ENCODE data around the gene ONECUT3. TPM values are rescaled to one million over a fixed set of nuclear protein-coding genes. Genes with fewer than 3 reads are reported as not detected.
A peak's percentile ranks its signal among the peaks of the same experiment; 100 is the strongest.

Gene ONECUT3
- total and polyA plus RNA-seq, 5 donors from 2014 or later: not detected

DNA sequence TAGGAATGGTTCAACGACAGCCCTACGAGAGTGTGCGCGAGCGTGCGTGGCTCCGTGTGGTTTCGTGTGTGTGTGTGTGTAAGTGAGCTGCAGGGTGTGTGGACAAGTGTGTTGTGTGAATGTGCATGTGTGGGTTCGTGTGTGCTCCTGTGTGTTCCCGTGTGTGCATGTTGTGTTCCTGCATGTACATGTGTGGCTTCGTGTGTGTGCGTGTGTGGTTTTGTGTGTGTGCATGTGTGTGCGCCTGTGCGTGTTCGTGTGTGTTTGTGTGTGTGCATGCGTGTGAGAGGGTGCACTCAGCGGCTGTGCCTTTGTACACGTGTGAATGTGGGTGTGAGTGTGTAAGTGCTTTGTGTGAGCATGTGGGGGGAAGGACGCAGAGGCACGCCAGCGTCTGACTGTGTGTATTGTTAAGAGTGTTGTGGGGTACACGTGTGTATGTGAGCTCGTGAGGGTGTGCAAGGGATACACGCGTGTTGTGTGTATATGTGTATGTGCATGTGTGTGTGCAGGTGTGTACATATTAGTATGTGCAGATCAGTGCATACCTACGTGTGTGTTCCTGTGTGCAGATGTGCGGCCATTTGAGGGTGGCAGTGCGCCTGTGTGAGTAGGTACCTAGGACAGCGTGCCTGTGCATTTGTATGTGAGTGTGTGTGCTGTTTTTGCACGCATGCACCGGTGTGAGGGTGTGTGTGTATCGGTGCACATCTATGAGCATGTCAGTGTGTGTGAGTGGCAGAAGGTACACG is 24.3 kb upstream of the ONECUT3 start:
- H3K36me3 Mint-ChIP-seq: no peaks in the 10 kb centered on the region
- H3K27ac Mint-ChIP-seq: no peak overlapping the region
- ATAC-seq (ENCODE audit: low read depth in 2 of 2): no peak
- Histone ChIP-seq H3K9me3 (ENCODE audit: control insufficient read depth in 2 of 2, low read length in 2 of 2) (no peaks in the 10 kb centered on the region), H3K27me3 (ENCODE audit: control insufficient read depth, insufficient read depth, low read length) (peaks cover 9% of the 10 kb centered on the region), H3K36me3 (ENCODE audit: control insufficient read depth, insufficient read depth, low read length) (no peaks in the 10 kb centered on the region), H3K4me1 (ENCODE audit: control insufficient read depth, insufficient read depth, low read length, poor library complexity, severe bottlenecking) (peaks cover 6% of the 10 kb centered on the region), H3K4me3 (ENCODE audit: low read depth, low read length) (no peak overlapping the region), H3K27ac (ENCODE audit: insufficient read depth, low read length, poor library complexity, severe bottlenecking) (no peak overlapping the region)
- no peak for DNase-seq
- peaks cover 0 to 8% (median 5%) of the 10 kb centered on the region in 4 donors for H3K4me1 Mint-ChIP-seq
- peaks cover 0 to 3% (median 0%) of the 10 kb centered on the region in 7 donors for H3K9me3 Mint-ChIP-seq
- H3K27me3 Mint-ChIP-seq: peaks cover 46% of the 10 kb centered on the region
- H3K4me3 Mint-ChIP-seq: peak overlapping the region in 1 of 4 donors; percentile 38

DNA sequence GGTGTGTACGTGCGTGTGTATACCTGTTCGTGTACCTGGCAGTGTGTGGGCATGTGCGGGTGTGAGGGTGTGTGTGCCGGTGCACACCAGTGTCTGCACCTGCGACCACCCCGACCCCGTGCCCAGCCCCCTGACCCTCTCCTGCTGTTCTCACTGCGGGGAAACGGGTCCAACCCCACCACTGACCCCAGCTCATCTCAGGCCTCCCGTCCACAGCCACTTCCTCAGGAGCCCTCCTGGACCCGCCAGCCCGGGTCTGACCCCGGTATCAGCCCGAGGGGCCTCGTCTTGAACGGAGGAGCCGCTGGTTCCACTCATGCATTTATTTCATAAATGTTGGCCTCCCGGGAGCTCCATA is 23.8 kb upstream of the ONECUT3 start:
- no peak overlapping the region for H3K27ac ChIP-seq (ENCODE audit: insufficient read depth, low read length, poor library complexity, severe bottlenecking)
- no peaks in the 10 kb centered on the region for H3K9me3 ChIP-seq (ENCODE audit: control insufficient read depth in 2 of 2, low read length in 2 of 2)
- no peaks in the 10 kb centered on the region for H3K36me3 ChIP-seq (ENCODE audit: control insufficient read depth, insufficient read depth, low read length)
- Mint-ChIP-seq H3K27me3 (peaks cover 43% of the 10 kb centered on the region), H3K36me3 (no peaks in the 10 kb centered on the region), H3K9me3 (peaks cover 0 to 3% (median 0%) of the 10 kb centered on the region in 7 donors), H3K27ac (no peak overlapping the region), H3K4me3 (no peak overlapping the region), H3K4me1 (peaks cover 0 to 8% (median 5%) of the 10 kb centered on the region in 4 donors)
- ATAC-seq (ENCODE audit: low read depth in 2 of 2) (no peak), DNase-seq (no peak)
- peaks cover 6% of the 10 kb centered on the region for H3K4me1 ChIP-seq (ENCODE audit: control insufficient read depth, insufficient read depth, low read length, poor library complexity, severe bottlenecking)
- H3K27me3 ChIP-seq (ENCODE audit: control insufficient read depth, insufficient read depth, low read length): peaks cover 9% of the 10 kb centered on the region
- no peak overlapping the region for H3K4me3 ChIP-seq (ENCODE audit: low read depth, low read length)

DNA sequence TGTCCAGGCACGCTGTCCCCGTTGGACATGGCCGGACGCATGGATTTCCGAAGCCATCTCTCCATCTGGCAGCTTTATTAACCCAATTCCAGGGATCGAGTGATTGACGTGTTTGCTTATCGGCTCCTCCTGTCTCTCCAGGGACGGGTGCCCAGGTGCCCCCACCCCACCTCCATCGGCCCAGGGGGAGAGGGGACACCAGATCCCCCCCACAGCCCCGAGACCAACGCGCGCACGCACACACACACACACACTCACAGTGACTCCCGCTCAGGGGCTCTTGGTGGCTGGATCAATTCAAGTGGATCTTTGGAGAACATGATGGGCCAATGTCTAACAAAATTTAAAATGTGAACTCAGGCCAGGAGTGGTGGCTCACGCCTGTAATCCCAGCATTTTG is 23.1 kb upstream of the ONECUT3 start:
- Mint-ChIP-seq H3K27me3 (peaks cover 37% of the 10 kb centered on the region), H3K4me1 (peaks cover 0 to 4% (median 2%) of the 10 kb centered on the region in 4 donors), H3K9me3 (peaks cover 0 to 3% (median 0%) of the 10 kb centered on the region in 7 donors), H3K36me3 (no peaks in the 10 kb centered on the region), H3K4me3 (peak overlapping the region in 1 of 4 donors; percentile 13), H3K27ac (no peak overlapping the region)
- Histone ChIP-seq H3K9me3 (ENCODE audit: control insufficient read depth in 2 of 2, low read length in 2 of 2) (no peaks in the 10 kb centered on the region), H3K27ac (ENCODE audit: insufficient read depth, low read length, poor library complexity, severe bottlenecking) (no peak overlapping the region), H3K27me3 (ENCODE audit: control insufficient read depth, insufficient read depth, low read length) (peaks cover 9% of the 10 kb centered on the region), H3K36me3 (ENCODE audit: control insufficient read depth, insufficient read depth, low read length) (no peaks in the 10 kb centered on the region), H3K4me3 (ENCODE audit: low read depth, low read length) (no peak overlapping the region), H3K4me1 (ENCODE audit: control insufficient read depth, insufficient read depth, low read length, poor library complexity, severe bottlenecking) (peaks cover 6% of the 10 kb centered on the region)
- ATAC-seq (ENCODE audit: low read depth in 2 of 2): no peak
- DNase-seq: no peak

DNA sequence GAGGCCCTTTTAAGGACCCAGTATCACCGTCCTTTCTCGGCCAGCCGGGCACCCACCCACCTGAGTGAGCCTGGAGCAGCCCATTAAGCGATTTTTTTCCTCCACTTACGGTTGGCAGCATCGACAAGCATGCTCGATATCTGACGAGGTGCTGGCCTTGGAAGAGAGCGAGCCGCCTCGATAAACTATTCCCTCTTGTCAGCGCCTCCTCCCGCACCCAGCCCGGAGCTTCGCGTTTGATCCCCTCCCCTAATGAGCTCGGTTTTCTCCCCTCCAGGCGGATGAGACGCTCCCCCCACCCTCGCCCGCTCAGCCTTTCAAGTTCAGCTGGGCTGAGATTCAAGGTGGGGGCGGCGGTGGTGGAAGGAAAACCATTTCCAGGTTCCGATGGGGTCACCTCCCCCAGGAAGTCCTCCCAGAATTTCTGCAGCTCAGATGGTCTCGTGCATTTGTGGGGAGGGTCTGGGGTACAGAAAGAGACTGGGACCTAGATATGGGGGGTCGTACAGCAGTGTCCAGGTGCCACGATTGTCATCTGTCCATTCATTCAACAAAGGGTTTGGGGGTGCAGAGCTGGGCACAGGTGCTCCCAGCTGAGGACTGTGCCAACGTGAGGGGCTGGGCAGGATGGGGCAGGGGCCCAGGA is 18.9 kb upstream of the ONECUT3 start:
- H3K4me3 ChIP-seq (ENCODE audit: low read depth, low read length): no peak overlapping the region
- no peak overlapping the region for H3K4me3 Mint-ChIP-seq
- H3K27ac ChIP-seq (ENCODE audit: insufficient read depth, low read length, poor library complexity, severe bottlenecking): no peak overlapping the region
- H3K27me3 Mint-ChIP-seq: peaks cover 38% of the 10 kb centered on the region
- peaks cover 0 to 1% (median 0%) of the 10 kb centered on the region in 7 donors for H3K9me3 Mint-ChIP-seq
- no peaks in the 10 kb centered on the region for H3K36me3 ChIP-seq (ENCODE audit: control insufficient read depth, insufficient read depth, low read length)
- no peak for DNase-seq
- no peaks in the 10 kb centered on the region for H3K36me3 Mint-ChIP-seq
- no peaks in the 10 kb centered on the region for H3K27me3 ChIP-seq (ENCODE audit: control insufficient read depth, insufficient read depth, low read length)
- no peak overlapping the region for H3K27ac Mint-ChIP-seq
- ATAC-seq (ENCODE audit: low read depth in 2 of 2): no peak
- no peaks in the 10 kb centered on the region for H3K4me1 ChIP-seq (ENCODE audit: control insufficient read depth, insufficient read depth, low read length, poor library complexity, severe bottlenecking)
- no peaks in the 10 kb centered on the region for H3K9me3 ChIP-seq (ENCODE audit: control insufficient read depth in 2 of 2, low read length in 2 of 2)
- H3K4me1 Mint-ChIP-seq: no peaks in the 10 kb centered on the region

DNA sequence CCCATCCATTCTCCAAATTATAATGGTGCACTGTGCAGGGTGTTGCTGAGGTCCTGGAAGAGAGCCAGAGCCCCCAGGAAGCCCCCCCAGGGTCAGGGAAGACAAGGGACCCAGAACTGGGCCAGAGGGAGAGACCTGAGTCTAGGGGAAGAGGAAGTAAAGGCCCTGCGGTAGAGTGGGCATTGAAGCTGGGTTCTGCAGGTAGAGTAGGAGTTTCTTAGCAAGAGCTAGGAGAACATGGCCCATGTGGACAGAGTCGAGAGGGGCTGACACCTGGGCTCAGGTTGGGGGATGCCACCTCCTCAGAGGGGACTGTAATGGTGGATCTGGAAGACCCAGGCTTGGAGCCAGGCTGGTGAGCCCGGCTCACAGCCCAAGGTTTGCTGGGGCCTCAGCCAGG is 17.0 kb upstream of the ONECUT3 start:
- no peak overlapping the region for H3K27ac Mint-ChIP-seq
- Histone ChIP-seq H3K4me3 (ENCODE audit: low read depth, low read length) (no peak overlapping the region), H3K27ac (ENCODE audit: insufficient read depth, low read length, poor library complexity, severe bottlenecking) (no peak overlapping the region), H3K9me3 (ENCODE audit: control insufficient read depth in 2 of 2, low read length in 2 of 2) (no peaks in the 10 kb centered on the region), H3K4me1 (ENCODE audit: control insufficient read depth, insufficient read depth, low read length, poor library complexity, severe bottlenecking) (no peaks in the 10 kb centered on the region), H3K36me3 (ENCODE audit: control insufficient read depth, insufficient read depth, low read length) (no peaks in the 10 kb centered on the region), H3K27me3 (ENCODE audit: control insufficient read depth, insufficient read depth, low read length) (no peaks in the 10 kb centered on the region)
- H3K4me3 Mint-ChIP-seq: no peak overlapping the region
- H3K27me3 Mint-ChIP-seq: peaks cover 47% of the 10 kb centered on the region
- peaks cover 0 to 5% (median 0%) of the 10 kb centered on the region in 7 donors for H3K9me3 Mint-ChIP-seq
- no peak for DNase-seq
- H3K4me1 Mint-ChIP-seq: no peaks in the 10 kb centered on the region
- ATAC-seq (ENCODE audit: low read depth in 2 of 2): no peak
- H3K36me3 Mint-ChIP-seq: no peaks in the 10 kb centered on the region

DNA sequence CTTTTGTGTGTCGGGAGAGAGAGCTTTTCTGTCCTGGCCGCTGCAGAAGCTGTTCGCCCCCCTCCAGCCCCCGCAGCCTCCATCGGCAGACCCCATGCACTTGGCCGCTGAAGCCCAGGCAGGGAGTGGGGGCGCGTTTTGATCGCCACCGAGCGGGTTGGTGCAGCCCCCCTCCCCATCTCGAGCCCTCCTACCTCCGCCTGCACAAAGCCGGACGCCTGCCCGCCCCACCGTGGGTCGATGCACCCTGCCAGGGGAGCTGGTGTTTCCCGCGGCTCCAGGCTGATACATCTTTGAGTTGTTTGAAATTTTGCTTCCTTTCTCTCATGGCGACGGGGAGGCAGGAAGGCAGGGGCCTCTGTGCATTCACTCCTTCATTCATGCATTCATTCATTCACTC is 16.4 kb upstream of the ONECUT3 start:
- Mint-ChIP-seq H3K27me3 (peaks cover 47% of the 10 kb centered on the region), H3K4me1 (no peaks in the 10 kb centered on the region), H3K36me3 (no peaks in the 10 kb centered on the region), H3K9me3 (peaks cover 0 to 5% (median 0%) of the 10 kb centered on the region in 7 donors), H3K4me3 (no peak overlapping the region), H3K27ac (no peak overlapping the region)
- DNase-seq: no peak
- Histone ChIP-seq H3K9me3 (ENCODE audit: control insufficient read depth in 2 of 2, low read length in 2 of 2) (no peaks in the 10 kb centered on the region), H3K27me3 (ENCODE audit: control insufficient read depth, insufficient read depth, low read length) (no peaks in the 10 kb centered on the region), H3K4me3 (ENCODE audit: low read depth, low read length) (no peak overlapping the region), H3K4me1 (ENCODE audit: control insufficient read depth, insufficient read depth, low read length, poor library complexity, severe bottlenecking) (no peaks in the 10 kb centered on the region), H3K27ac (ENCODE audit: insufficient read depth, low read length, poor library complexity, severe bottlenecking) (no peak overlapping the region), H3K36me3 (ENCODE audit: control insufficient read depth, insufficient read depth, low read length) (no peaks in the 10 kb centered on the region)
- ATAC-seq (ENCODE audit: low read depth in 2 of 2): no peak

DNA sequence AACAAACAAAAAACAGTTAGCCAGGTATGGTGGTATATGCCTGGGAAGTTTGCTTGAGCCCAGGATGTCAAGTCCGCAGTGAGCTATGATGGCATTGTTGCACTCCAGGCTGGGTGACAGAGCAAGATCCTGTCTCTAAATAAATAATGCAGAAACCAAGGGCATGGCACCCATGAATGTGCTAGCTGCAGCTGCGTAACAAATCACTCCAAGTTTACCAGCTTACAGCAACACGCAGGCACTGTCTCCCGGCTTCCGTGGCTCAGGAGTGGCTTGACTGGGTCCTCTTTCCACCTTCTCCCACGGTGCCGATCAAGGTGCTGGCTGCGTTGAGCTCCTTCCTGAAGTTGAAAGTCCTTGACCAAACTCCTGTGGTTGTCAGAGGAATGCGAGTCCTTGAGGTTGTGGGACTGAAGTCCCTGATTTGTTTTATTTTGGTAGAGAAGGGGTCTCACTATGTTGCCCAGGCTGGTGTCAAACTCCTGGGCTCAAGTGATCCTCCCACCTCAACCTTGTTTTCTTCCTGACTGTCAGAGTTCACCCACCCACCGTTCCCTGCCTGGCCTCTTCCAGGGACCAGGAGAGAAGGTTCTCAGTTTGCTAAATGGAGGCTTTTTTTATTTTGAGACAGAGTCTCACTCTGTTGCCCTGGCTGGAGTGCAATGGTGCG is 13.2 kb upstream of the ONECUT3 start:
- DNase-seq (no peak), ATAC-seq (ENCODE audit: low read depth in 2 of 2) (no peak)
- H3K27me3 Mint-ChIP-seq: peaks cover 48% of the 10 kb centered on the region
- Histone ChIP-seq H3K4me1 (ENCODE audit: control insufficient read depth, insufficient read depth, low read length, poor library complexity, severe bottlenecking) (no peaks in the 10 kb centered on the region), H3K27me3 (ENCODE audit: control insufficient read depth, insufficient read depth, low read length) (peaks cover 3% of the 10 kb centered on the region), H3K36me3 (ENCODE audit: control insufficient read depth, insufficient read depth, low read length) (no peaks in the 10 kb centered on the region), H3K27ac (ENCODE audit: insufficient read depth, low read length, poor library complexity, severe bottlenecking) (no peak overlapping the region), H3K9me3 (ENCODE audit: control insufficient read depth in 2 of 2, low read length in 2 of 2) (no peaks in the 10 kb centered on the region), H3K4me3 (ENCODE audit: low read depth, low read length) (no peak overlapping the region)
- H3K27ac Mint-ChIP-seq: no peak overlapping the region
- peaks cover 0 to 5% (median 0%) of the 10 kb centered on the region in 7 donors for H3K9me3 Mint-ChIP-seq
- H3K4me3 Mint-ChIP-seq: no peak overlapping the region
- no peaks in the 10 kb centered on the region for H3K36me3 Mint-ChIP-seq
- no peaks in the 10 kb centered on the region for H3K4me1 Mint-ChIP-seq
